GM19452 (cell line): Measurements from ENCODE around the gene TIAL1.
"Not testable (repeated sequence)": the region's sequence is repeated elsewhere in the genome, so short reads cannot be mapped to it uniquely, and the experiment has no call there.

ENCODE experiments used
- ATAC-seq: cut with Tn5 transposase; IDR thresholded peaks from one replicate; pipeline ENCODE4 v1.9.1; 2021; ENCODE audit not compliant: unreplicated experiment

TIAL1 gene

DNA sequence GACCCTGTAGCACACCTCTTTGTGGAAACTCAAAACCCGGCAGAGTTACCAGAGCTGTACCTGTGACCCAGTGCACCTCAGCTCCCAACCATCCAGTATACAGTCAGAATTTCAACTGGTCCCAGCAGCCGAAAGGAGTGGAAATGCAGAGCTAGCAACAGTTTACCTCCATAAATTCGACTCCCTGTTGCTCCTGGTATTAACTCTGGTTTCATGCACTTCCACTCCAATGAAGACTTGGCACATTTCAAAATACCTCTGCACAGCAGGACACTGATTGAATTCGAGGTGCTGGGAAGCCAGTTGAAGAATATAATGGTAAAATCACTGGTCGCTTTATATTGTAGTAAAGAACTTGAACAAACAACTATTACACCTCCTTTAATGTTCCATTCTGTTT is 17.9 kb upstream of the TIAL1 start:
- no peak for ATAC-seq

DNA sequence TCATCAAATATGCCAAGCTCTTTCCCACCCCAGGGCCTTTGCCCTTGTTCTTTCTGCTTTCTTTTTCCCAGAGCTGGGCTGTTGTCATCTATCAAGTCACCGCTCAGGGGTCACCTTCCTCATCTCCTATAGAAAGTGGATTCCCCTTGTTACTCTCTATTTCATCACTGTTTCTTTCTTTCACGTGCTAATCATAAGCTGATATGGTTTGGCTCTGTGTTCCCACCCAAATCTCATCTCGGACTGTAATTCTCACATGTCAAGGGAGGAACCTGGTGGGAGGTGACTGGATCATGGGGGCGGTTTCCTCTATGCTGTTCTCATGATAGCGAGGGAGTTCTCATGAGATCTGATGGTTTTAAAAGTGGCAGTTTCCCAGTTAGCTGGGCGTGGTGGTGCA is 17.0 kb upstream of the TIAL1 start:
- ATAC-seq, result no peak

DNA sequence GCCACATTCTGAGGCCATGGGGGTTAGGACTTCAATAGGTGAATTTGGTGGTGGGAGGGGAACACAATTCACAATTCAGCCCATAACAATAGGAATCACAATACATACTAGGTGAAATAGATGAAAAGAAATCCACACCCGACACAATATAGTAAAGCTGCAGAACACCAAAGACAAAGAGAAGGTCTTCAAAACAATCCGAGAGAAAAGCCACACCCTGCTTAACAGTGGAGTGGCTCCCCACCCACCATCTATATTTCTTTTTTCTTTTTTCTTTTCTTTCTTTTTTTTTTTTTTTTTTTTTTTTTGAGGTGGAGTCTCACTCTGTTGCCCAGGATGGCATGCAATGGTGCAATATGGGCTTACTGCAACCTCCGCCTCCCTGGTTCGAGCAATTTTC is 14.7 kb upstream of the TIAL1 start:
- no peak for ATAC-seq

DNA sequence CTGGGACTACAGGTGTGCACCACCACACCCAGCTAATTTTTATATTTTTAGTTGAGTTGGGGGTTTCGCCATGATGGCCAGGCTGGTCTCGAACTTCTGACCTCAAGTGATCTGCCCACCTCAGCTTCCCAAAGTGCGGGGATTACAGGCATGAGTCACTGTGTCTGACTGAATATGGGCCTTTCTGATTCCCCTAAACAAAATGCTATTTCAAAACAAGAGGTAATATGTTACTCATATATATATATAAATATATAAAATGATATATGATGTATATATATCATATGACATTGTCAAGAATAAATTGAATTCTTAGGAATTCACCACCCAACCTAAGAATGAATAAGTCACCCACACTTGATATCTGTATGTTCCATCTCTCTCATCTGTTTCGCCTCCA is 12.8 kb upstream of the TIAL1 start:
- no peak for ATAC-seq

DNA sequence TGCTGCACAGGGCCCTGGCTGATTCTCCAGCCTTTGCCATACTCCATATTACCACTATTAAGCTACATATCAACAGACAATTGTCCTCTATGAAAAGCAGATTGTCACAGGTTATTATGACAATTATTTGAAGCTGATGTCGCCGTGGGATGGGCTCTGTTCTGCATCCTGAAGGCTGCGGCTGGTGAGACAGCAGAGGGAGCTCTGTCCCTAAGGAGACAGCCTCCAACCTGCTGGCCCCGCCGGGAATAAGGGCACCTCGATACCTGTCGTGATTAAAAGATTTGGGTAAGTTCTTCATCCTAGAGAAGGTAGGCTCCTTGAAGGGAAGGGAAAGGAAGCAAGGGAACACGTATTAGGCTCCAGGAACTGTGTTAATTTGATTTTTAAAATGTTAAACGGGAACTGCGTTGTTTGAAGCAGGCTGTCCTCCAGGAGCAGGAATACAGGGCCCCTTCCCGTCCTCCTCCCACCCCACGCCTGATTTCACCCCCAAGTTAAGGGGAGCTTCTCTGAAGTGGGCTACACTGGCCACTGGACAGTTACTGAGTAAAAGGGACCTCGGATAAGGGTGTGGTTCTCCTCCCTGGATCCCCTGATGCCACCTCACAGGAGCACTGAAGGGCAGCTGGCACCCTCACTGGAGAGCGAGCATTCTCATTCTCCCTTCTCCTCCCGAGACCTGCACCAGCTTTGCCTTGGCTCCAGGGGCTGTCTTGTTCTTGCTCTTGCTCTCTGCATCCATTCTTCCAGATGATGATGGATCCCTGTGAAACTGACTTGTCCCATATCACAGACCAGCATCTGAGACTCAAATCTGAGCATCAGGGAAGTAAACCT is 11.8 kb upstream of the TIAL1 start:
- ATAC-seq, result no peak

DNA sequence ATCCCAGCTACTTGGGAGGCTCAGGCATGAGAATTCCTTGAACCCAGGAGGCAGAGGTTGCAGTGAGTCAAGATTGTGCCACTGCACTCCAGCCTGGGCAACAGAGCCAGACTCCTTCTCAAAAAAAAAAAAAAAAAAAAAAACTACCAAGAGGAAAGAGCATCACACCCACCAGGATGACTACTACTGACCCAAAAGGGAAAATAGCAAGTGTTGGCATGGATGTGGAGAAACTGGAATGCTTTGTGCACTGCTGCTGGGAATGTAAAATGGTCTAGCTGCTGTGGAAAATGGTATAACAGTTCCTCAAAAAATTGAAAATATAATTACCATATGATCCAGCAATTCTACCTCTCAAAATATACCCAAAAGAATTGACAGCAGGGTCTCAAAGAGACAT is 7.7 kb upstream of the TIAL1 start:
- ATAC-seq, result no peak

DNA sequence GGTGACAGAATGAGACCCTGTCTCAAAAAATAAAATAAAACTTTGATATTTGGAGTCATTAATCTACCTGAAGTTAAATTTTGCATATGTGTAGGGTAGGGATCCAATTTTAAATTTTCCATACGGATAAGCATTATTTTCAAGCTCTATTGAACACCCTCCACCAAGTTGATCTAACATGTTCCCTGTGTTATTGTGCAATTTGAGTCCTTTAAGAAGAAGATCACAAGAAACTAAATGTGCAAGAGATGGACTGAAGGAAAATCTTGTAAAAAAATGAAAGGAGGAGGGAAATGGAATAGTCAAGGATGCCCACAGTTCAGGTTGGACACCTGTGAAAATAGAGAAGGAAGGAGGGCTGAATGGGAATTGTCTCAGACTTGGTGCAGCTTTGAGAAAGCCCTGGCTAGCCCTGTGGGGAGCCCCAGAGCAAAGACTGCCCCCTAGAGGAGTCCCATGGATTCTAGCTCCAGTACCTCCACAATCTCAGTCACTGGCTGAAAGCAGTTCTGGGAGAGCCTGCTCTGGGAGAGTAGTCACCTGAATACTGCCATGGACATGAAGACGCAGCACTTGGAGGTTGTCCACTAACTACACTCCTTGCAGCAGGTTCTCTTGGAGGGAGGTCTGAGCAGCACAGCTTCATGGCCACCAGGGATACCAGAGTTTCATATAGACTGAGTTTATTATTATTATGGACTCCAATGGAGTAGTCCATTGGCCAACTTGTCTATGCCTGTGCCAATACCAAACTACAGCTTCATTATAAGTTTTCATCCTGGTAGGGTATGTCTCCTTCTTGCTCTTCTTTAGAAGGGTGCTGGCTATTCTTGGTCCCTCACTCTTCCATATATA is 5.7 kb upstream of the TIAL1 start:
- no peak for ATAC-seq

DNA sequence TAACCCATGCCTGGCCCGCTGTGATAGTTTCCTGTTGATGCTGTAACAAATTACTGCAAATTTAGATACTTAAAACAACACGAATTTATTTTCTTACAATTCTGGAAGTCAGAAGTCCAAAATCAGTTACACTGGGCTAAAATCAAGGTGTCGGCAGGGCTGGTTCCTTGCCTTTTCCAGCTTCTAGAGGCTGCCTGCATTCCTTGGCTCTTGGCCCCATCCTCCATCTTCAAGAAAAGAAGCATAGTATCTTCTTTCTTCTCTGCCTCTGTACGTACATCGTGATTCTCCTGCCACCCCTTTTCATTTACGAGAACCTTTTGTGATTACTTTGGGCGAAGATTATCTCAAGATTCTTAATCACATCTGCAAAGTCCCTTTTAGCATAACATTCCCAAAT is 1.6 kb upstream of the TIAL1 start:
- ATAC-seq, result no peak

DNA sequence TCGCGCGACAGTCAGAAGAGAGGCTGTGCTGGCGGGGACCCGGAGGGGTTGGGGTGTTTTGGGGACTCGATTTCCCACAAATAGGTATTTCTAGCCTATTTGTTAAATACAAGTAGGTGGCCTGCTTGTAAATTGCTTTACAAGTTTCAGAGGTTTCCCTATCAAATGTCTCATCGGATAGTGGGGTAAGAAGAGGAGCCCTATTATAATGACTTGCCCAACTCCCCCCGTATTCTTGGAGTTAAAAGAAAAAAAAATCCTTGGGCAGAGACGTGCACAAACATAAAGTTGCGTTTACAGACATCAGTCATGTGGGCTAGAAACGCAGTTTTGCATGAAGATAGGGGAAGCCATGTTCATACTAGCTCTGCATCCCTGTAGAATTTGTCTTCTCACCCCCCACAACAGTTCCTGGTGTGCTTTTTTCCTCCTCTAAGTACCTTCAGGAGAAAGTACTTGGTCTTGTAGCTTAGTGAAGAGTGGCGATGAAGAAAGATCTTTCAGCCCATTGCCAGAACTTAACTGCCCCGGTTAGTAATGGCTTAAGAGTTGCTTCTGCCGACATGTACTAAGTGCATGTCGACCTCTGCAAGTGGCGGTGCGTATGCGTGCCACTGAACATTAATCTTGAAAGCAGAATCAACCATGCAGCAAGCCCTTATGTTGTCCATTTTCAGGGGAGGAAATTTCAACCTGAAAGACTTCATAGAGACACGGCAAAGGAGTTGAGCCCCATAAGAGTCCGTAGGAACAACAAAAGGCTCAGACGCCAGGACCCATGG is 832 bp upstream of the TIAL1 start:
- ATAC-seq, result no peak

DNA sequence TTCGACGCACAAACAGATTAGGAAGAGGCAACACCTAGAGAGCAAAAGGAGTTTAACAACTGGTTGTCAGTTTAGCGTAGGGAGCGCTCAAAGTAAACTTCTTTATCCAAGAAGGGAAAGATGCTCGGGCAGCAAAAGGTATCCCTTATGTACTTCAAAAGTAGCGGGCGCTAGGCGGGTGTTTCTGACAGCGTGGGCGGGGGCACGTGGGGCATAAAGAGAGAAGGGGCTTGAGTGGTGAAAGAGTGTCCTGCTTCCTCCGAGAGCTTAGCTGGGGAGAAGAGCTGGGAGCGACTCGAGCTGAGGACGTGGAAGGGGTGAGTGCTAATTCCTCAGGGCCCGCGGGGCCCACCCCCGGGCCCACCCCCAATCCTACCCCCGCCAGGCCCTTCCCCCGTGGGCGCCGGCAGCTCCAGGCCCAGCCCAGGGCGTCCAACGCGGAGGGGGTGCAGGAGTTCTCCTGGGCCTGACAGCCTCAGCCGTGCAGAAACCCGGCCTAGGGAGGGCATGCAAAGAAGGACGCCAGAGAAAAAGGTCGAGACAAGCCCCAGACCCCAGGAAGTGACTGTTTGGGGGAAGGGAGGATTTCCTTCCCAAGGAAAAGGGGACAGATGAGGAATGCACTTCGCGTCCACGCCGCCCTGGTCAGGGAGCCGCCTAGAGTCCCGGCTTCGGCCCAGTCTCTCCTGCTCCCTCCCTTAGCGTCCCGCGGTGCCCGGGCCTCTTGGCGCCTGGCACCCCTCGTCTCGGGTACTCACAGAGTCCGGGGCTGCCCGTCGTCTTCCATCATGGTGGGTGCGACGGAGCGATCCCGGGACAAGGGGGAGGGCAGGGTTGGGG is 868 bp downstream of the TIAL1 start:
- peak; percentile 1 for ATAC-seq

DNA sequence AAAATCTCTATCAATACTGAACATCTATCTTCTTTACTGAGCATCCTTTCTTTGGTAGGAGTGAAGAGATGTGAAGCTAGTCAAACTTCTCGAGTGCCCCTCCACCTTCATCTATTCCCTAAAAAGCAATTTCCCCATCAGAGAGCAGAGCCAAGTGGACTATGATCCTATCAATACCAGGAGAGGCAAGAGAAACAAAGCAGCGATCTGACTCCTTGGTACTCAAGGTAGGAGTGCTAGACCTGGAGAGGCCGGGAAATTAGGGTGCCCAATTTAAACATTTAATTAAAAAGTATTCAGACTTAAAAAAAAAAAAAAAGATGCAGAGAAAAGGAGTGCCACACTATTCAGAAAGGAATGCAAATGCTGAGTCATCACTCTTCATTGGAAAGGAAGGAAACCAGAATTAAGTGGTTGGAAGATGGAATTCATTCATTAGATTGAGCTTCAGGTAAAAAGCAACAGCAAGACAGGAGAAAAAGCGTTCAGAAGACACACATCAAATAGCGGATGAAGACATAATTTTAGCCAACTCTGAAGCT is 1.6 kb downstream of the TIAL1 start:
- ATAC-seq, result no peak

DNA sequence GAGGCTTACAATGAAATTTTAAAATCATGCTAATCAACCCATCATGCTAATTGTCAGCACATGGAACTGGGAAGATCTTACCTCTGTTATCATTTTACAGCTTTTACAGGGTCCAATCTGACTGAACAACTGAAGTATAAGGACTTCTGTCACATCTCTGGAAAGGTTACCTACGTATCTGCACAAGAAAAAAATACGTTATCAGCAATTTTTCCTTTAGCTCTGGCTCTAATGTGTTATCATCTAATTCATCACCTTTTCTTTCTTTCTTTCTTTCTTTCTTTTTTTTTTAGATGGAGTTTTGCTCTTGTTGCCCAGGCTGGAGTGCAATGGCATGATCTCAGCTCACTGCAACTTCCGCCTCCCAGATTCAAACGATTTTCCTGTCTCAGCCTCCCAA is 8.7 kb downstream of the TIAL1 start:
- no peak for ATAC-seq

DNA sequence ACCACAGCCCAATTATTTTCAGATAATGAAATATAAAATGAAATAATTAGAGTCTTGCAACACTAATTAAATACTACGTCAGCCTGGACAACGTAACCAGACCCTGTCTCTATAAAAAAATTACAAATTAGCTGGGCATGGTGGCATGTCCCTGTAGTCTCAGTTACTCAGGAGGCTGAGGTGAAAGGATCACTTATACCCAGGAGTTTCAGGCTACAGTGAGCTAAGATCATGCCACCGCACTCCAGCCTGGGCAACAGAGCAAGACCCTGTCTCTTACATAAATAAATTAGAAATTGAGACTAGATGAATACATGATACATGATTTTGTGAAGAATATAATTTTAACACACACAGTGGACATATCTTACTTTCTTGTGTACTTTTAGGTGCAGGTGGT is 18.4 kb downstream of the TIAL1 start:
- no peak for ATAC-seq

DNA sequence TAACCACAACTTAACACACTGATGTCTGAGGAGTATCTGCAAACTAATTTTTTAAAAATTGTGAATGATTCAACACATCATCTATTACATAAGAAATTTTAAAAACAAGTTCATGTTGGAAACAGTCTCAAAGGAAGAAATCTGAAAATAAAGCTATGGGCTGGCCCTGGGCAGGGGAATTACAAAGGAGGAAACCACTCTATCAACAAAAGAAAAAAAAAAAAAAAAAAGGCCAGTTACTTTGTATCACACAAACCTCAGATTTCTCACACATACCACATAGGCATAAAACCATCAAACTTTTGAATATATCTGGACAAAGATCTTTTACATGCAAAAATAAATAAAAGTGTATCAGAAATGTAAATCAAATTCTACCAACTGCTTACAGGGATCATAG is 20.8 kb downstream of the TIAL1 start:
- ATAC-seq, result no peak

DNA sequence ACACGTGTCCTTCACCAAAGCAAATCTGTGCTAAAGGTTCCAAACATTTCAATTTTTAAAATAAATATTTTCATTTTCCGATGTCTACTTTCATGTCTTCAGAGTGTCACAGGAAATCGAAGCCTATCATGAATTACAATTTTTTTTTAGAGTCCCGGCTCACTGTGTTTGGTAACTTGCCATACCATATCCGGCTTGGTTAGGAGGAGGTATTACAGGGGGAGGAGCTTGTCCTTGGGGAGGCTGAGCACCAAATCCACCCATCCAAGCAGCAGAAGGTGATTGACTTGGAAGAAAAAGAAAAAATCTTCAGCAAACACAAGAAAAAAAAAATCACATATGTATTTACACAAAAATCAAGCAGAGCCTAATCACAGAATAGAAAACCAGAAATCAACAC is 21.3 kb downstream of the TIAL1 start:
- ATAC-seq, result no peak

DNA sequence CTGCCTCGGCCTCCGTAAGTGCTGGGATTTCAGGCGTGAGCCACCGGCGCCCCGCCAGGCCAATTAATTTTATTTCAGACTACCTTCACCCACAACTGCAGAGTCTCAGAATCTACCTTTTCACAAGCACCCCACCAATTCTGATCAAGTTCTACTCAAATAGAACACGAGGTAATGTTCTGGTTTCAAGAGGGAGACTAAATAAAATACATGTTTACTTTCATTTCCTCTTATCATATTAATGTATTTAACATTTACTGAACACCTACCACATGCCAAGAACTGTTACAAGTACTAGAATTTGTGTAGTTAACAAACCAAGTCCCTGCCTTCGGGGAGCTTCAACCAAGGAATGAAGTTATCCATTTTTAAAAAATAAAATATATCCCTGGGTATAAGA is 28.8 kb downstream of the TIAL1 start:
- ATAC-seq, result no peak

DNA sequence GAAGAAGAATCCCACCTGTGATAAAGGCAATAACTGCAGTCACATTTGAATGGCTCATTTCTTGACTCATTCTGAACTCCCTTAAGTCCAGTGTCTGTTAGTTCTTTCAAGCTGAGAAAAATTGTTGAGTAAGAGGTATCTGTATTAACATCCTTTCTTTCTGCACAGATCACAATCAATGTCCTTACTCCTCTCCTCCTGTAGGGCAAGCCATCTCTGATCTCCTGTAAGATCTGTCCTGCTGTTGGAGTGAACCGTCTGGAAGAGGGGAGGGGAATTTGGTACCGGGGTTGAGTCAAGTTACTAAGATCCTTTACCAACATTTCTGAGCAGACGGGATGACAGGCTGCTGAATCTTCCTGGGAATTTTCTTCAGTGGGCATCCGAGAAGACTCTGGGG is 34.7 kb downstream of the TIAL1 start:
- no peak for ATAC-seq

DNA sequence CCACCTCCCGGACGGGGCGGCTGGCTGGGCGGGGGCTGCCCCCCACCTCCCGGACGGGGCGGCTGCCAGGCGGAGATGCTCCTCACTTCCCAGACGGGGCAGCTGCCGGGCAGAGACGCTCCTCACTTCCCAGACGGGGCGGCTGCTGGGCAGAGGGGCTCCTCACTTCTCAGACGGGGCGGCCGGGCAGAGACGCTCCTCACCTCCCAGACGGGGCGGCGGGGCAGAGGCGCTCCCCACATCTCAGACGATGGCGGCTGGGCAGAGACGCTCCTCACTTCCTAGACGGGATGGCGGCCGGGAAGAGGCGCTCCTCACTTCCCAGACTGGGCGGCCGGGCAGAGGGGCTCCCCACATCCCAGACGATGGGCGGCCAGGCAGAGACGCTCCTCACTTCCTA is 37.3 kb downstream of the TIAL1 start:
- not testable (repeated sequence) for ATAC-seq

DNA sequence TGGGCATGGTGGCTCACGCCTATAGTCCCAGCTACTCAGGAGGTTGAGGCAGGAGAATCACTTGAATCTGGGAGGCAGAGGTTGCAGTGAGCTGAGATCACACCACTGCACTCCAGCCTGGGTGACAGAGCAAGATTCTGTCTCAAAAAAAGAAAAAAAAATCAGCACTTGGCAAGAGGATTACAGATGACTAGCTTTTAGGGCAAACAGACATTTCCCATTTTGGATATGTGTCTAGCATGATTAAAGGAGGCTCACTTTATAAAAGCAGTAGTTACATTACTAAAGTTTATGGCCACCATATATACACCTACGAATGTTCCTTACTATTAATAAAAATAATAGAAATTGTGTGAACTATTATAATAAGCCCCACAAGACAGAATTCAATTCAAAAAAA is 40.7 kb downstream of the TIAL1 start:
- not testable (repeated sequence) for ATAC-seq

DNA sequence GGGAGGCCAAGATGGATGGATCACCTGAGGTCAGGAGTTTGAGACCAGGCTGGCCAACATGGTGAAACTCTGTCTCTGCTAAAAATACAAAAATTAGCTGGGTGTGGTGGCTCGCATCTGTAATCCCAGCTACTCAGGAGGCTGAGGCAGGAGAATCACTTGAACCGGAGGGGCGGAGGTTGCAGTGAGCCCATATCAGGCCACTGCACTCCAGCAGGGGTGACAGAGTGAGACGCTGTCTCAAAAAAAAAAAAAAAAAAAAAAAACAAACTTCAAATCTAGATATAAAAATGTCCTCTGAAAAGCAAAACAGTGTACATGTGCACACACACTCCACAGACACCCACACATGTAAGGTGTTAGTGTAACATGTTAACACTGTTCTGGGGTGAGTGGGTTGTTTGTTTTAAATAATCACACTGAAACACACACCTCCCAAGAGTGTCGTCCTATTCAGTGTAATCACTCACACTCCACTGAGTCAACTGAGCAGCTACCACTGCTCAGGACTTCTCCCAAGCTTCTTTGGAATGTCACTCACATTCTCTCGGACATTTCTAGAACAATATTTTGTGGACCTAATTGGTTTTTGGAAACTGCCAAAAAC is 41.5 kb downstream of the TIAL1 start:
- no peak for ATAC-seq
